ENCODE data around the gene ADAMTSL5. TPM values are rescaled to one million over a fixed set of nuclear protein-coding genes. Genes with fewer than 3 reads are reported as not detected.
"Not testable (repeated sequence)": the region's sequence is repeated elsewhere in the genome, so short reads cannot be mapped to it uniquely, and the experiment has no call there.

Gene ADAMTSL5
- total RNA-seq, 4 donors from 2014 or later, result 0.83 to 4.1 (median 2.4) TPM

DNA sequence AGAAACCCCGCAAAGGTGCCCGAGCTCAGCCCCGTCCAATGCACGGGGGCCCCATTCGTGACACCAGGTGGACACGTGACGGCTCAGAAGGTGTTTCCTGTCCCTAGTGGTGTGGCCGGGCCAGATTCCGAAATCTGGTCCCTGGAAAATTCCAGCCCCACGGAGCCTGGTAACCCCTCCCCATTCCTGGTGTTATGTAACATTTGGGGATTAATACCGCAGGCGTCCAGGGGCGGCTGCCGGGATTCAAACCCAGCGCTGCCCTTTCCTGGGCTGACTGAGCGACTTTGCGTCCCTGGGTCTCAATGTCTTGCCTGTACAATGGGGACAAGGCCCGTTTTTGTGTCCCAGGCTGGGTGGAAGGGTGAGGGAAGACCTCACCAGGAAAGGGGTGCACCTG is 10.0 kb upstream of the ADAMTSL5 start:
- H3K9me3 ChIP-seq, result no peaks in the 10 kb centered on the region
- 40% methylated on average over 1 of the region's 18 CpGs for WGBS
- peaks cover 13% of the 10 kb centered on the region for H3K4me1 ChIP-seq
- no peaks in the 10 kb centered on the region for H3K36me3 ChIP-seq
- H3K4me3 ChIP-seq, result no peak overlapping the region
- no peak for DNase-seq (ENCODE audit: low spot score in 2 of 2)
- TF ChIP-seq CTCF (IDR thresholded peaks at IDR 0.05), result no peak
- no peak for TF ChIP-seq EP300 (IDR thresholded peaks at IDR 0.05)
- TF ChIP-seq POLR2A (IDR thresholded peaks at IDR 0.05), result no peak
- TF ChIP-seq POLR2AphosphoS5 (IDR thresholded peaks at IDR 0.05), result no peak
- H3K27ac ChIP-seq, result no peak overlapping the region
- H3K27me3 ChIP-seq, result peaks cover 64% of the 10 kb centered on the region

DNA sequence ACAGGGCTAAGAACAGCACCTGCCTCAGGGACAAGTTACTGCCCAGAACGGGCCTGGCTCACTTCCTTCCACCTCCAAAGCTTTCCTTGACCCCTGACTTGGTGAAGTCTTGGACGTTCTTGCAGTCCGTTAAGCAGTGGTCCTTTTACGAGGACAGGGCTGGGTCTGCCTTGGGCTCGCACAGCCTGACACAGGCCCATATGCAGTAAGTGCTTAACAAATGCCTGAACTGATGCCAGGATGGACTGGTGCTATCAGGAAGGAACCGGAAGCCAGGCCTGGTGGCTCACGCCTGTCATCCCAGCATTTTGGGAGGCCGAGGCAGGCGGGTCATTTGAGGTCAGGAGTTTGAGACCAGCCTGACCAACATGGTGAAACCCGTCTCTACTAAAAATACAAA is 9.2 kb upstream of the ADAMTSL5 start:
- Histone ChIP-seq H3K27ac (no peak overlapping the region), H3K27me3 (peaks cover 56% of the 10 kb centered on the region), H3K9me3 (no peaks in the 10 kb centered on the region), H3K36me3 (no peaks in the 10 kb centered on the region), H3K4me3 (no peak overlapping the region), H3K4me1 (peaks cover 13% of the 10 kb centered on the region)
- TF ChIP-seq POLR2AphosphoS5 (IDR thresholded peaks at IDR 0.05), result no peak
- TF ChIP-seq POLR2A (IDR thresholded peaks at IDR 0.05), result no peak
- no peak for TF ChIP-seq CTCF (IDR thresholded peaks at IDR 0.05)
- no peak for TF ChIP-seq EP300 (IDR thresholded peaks at IDR 0.05)
- no peak for DNase-seq (ENCODE audit: low spot score in 2 of 2)
- 73% methylated on average over 10 of the region's 10 CpGs for WGBS

GRCh38 chr19:1521636-1522035 is 8.8 kb upstream of the ADAMTSL5 start:
- Histone ChIP-seq H3K27ac (no peak overlapping the region), H3K27me3 (peaks cover 52% of the 10 kb centered on the region), H3K4me1 (peaks cover 13% of the 10 kb centered on the region), H3K36me3 (no peaks in the 10 kb centered on the region), H3K9me3 (no peaks in the 10 kb centered on the region), H3K4me3 (no peak overlapping the region)
- TF ChIP-seq POLR2AphosphoS5 (IDR thresholded peaks at IDR 0.05) (no peak), EP300 (IDR thresholded peaks at IDR 0.05) (no peak), CTCF (IDR thresholded peaks at IDR 0.05) (no peak), POLR2A (IDR thresholded peaks at IDR 0.05) (no peak)
- whole genome bisulfite sequencing, result 65% methylated on average over 4 of the region's 14 CpGs
- no peak for DNase-seq (ENCODE audit: low spot score in 2 of 2)

DNA sequence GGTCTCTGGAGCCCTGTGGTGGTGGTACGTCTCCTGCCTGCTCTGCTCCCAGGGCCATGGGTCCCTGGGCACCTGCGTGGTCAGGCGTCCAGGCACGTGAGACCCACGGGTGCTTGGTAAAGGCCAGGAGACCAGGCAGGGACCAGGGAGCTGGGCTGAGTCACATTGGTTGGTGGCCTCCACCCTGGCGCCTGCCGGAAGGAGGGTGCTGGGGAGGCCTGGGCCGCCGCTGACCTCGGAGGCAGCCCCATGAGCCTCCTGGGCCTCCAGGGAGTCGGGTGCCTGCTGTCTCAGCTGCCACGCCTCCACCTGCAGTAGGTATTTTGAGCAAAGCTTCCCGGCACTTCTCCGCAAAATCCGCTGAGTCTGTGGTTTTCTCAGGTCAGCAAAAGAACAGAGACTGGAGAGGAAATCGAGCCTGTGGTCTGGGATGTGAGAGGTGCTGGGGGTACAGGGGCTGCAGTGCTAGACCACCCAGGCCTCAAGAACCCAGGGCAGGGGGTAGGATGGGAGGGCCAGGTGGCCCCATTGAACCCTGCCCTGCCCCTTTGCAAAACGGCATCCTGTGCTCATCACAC is 7.5 kb upstream of the ADAMTSL5 start:
- H3K9me3 ChIP-seq, result no peaks in the 10 kb centered on the region
- no peak overlapping the region for H3K4me3 ChIP-seq
- H3K4me1 ChIP-seq, result peaks cover 13% of the 10 kb centered on the region
- peaks cover 38% of the 10 kb centered on the region for H3K27me3 ChIP-seq
- no peak for DNase-seq (ENCODE audit: low spot score in 2 of 2)
- no peak overlapping the region for H3K27ac ChIP-seq
- TF ChIP-seq CTCF (IDR thresholded peaks at IDR 0.05) (no peak), POLR2AphosphoS5 (IDR thresholded peaks at IDR 0.05) (no peak), EP300 (IDR thresholded peaks at IDR 0.05) (no peak)
- 82% methylated on average over 9 of the region's 17 CpGs for WGBS
- no peaks in the 10 kb centered on the region for H3K36me3 ChIP-seq

- not testable (repeated sequence) for DNase-seq (ENCODE audit: low spot score in 2 of 2); H3K27ac ChIP-seq; H3K4me3 ChIP-seq; H3K36me3 ChIP-seq; H3K9me3 ChIP-seq
- Histone ChIP-seq H3K4me1 (peaks cover 13% of the 10 kb centered on the region), H3K27me3 (peaks cover 33% of the 10 kb centered on the region)
- WGBS, result 93% methylated on average over 8 of the region's 8 CpGs
Measured at GRCh38 chr19:1519802-1520201, 7.0 kb upstream of the ADAMTSL5 start.

GRCh38 chr19:1518471-1518870 is 5.7 kb upstream of the ADAMTSL5 start:
- H3K4me3 ChIP-seq, result no peak overlapping the region
- no peaks in the 10 kb centered on the region for H3K36me3 ChIP-seq
- TF ChIP-seq POLR2A (IDR thresholded peaks at IDR 0.05) (no peak), CTCF (IDR thresholded peaks at IDR 0.05) (no peak), POLR2AphosphoS5 (IDR thresholded peaks at IDR 0.05) (no peak), EP300 (IDR thresholded peaks at IDR 0.05) (no peak)
- peaks cover 24% of the 10 kb centered on the region for H3K27me3 ChIP-seq
- DNase-seq (ENCODE audit: low spot score in 2 of 2), result no peak
- H3K9me3 ChIP-seq, result no peaks in the 10 kb centered on the region
- WGBS, result 89% methylated on average over 3 of the region's 4 CpGs
- peaks cover 10% of the 10 kb centered on the region for H3K4me1 ChIP-seq
- H3K27ac ChIP-seq, result no peak overlapping the region

Data from suprapubic skin (tissue), 4 donors.